Ishikawa (cell line): Measurements from ENCODE around the gene PRRC2B.

ENCODE experiments used
- FOXM1 ChIP-seq: IDR thresholded peaks from 2 replicates; pipeline ENCODE4 v1.6.1; 2012; ENCODE audit warnings: low read depth, borderline replicate concordance
- TEAD4 ChIP-seq: IDR thresholded peaks from 2 replicates; pipeline ENCODE4 v1.6.1; 2012
- TF ChIP-seq, protein P1 (sequence below): IDR thresholded peaks from 2 replicates; pipeline ENCODE4 v1.6.1; 2012
- TF ChIP-seq, protein P2 (sequence below): IDR thresholded peaks from 2 replicates; pipeline ENCODE4 v1.6.1; 2012; ENCODE audit warnings: low read depth, mild to moderate bottlenecking

DNA sequence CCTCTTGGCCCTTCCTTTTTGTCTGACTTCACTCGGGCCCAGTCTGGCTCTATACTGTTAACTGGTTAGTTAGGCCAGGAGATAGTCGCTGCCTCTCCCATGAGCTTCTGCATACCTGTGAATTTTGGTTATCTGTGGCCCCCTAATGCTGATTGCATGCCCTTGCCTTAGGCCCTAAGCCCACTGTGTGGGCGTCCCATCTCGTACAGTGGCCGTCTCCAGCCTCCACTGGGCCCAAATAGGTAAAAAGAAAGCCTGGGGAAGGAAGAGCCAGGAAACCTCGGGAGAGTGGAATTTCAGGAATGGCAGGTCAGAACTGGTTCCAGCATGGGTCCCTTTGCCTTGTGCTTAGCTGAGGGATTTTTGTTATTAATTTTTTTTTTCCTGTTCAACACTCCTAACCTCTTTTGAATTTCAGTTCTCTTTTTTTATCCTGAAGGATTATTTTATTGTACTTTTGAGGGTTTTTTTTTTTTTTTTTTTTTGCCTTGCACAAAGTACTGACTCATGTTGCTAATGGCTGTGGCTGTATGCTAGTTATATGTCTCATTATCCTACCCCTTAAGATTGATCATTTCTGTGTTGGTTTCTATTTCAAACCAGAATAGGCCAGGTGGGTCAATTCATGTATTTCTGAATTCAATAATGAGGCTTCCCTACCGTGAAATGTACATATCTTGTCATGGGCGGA, 3.4 kb downstream of the PRRC2B start:
- TF ChIP-seq, protein P1, sequence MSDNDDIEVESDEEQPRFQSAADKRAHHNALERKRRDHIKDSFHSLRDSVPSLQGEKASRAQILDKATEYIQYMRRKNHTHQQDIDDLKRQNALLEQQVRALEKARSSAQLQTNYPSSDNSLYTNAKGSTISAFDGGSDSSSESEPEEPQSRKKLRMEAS = no peak
- TF ChIP-seq, protein P2, sequence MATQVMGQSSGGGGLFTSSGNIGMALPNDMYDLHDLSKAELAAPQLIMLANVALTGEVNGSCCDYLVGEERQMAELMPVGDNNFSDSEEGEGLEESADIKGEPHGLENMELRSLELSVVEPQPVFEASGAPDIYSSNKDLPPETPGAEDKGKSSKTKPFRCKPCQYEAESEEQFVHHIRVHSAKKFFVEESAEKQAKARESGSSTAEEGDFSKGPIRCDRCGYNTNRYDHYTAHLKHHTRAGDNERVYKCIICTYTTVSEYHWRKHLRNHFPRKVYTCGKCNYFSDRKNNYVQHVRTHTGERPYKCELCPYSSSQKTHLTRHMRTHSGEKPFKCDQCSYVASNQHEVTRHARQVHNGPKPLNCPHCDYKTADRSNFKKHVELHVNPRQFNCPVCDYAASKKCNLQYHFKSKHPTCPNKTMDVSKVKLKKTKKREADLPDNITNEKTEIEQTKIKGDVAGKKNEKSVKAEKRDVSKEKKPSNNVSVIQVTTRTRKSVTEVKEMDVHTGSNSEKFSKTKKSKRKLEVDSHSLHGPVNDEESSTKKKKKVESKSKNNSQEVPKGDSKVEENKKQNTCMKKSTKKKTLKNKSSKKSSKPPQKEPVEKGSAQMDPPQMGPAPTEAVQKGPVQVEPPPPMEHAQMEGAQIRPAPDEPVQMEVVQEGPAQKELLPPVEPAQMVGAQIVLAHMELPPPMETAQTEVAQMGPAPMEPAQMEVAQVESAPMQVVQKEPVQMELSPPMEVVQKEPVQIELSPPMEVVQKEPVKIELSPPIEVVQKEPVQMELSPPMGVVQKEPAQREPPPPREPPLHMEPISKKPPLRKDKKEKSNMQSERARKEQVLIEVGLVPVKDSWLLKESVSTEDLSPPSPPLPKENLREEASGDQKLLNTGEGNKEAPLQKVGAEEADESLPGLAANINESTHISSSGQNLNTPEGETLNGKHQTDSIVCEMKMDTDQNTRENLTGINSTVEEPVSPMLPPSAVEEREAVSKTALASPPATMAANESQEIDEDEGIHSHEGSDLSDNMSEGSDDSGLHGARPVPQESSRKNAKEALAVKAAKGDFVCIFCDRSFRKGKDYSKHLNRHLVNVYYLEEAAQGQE = no peak
- TF ChIP-seq TEAD4 (peak; percentile 80), FOXM1 (no peak)
